ENCODE results near the gene STIM2. TPM values are rescaled to one million over a fixed set of nuclear protein-coding genes. Genes with fewer than 3 reads are reported as not detected.

The STIM2 gene
- total and polyA plus RNA-seq, 2 donors (not counting 3 experiments of a cell fraction or from before 2014, with no cell fraction given): 21.0 to 21.2 TPM

DNA sequence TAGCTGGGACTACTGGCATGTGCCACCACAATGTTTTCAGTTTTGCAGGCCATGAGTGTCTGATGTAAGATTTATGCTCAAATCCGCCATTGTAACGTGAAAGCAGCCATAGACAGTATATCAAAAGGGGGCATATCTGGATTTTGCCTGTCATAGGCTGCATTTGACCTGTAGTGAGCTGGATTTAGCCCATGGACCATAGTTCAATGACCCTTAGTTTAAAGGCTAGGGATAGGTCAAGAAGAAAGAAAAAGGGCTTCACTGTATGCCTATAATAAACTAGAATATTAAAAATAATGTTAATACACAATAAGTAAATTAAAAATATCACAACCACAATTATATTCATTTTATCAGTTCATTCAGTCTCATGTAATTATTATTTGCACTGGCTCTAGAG is 181.8 kb downstream of the STIM2 start:
- H3K27ac ChIP-seq (ENCODE audit: insufficient read depth, low read depth, low read length): no peak overlapping the region
- no peaks in the 10 kb centered on the region for H3K79me2 ChIP-seq (ENCODE audit: control insufficient read depth, insufficient read depth, low read length)
- no peak overlapping the region for H2AFZ ChIP-seq (ENCODE audit: low read depth, low read length)
- H4K20me1 ChIP-seq (replicated peaks; ENCODE audit: control insufficient read depth, extremely low read depth, insufficient read depth, low read length): no peaks in the 10 kb centered on the region
- H3K4me3 ChIP-seq (replicated peaks in 1 of 3; ENCODE audit: insufficient read depth in 1 of 3, low read depth in 1 of 3, low read length in 3 of 3): no peak overlapping the region
- no peak overlapping the region for H3K4me2 ChIP-seq (ENCODE audit: insufficient read depth, low read length)
- H3K9ac ChIP-seq (replicated peaks; ENCODE audit: extremely low read depth, insufficient read depth, low read length): no peak overlapping the region
- no peaks in the 10 kb centered on the region for H3K4me1 ChIP-seq (ENCODE audit: control insufficient read depth, extremely low read depth, insufficient read depth, low read length)
- TF ChIP-seq JUN (IDR thresholded peaks at IDR 0.05; ENCODE audit: borderline replicate concordance, insufficient read depth, insufficient read length, low read depth) (no peak), POLR2AphosphoS5 (IDR thresholded peaks at IDR 0.05; ENCODE audit: insufficient read depth, low read depth, low read length) (no peak), GATA2 (IDR thresholded peaks at IDR 0.05; ENCODE audit: insufficient read depth, insufficient read length, low read depth, low read length) (no peak), EZH2 (IDR thresholded peaks at IDR 0.05; ENCODE audit: borderline replicate concordance, low read depth, low read length, severe bottlenecking) (no peak), POLR2A (IDR thresholded peaks at IDR 0.05; ENCODE audit: low read depth, low read length) (no peak), CTCF (IDR thresholded peaks at IDR 0.05; ENCODE audit: extremely low read depth in 1 of 2, insufficient read depth in 1 of 2, low read depth in 1 of 2, low read length in 2 of 2) (no peak), FOS (IDR thresholded peaks at IDR 0.05; ENCODE audit: borderline replicate concordance, insufficient read depth, low read length) (no peak), MYC (IDR thresholded peaks at IDR 0.05; ENCODE audit: low read depth, low read length) (no peak), MAX (IDR thresholded peaks at IDR 0.05; ENCODE audit: insufficient read depth, insufficient read length) (no peak)
- H3K9me3 ChIP-seq (replicated peaks; ENCODE audit: control insufficient read depth, insufficient read depth, low read length): no peaks in the 10 kb centered on the region
- ChIA-PET POLR2A (no interaction called here), CTCF (no interaction called here)
- dilution Hi-C loops (cut with MboI; ENCODE audit: extremely low pct_ligation_motif_present, low sequenced_read_pairs) (no loop called here), intact Hi-C loops (cut with micrococcal nuclease) (no loop called here)
- FAIRE-seq: no peak
- H3K36me3 ChIP-seq (ENCODE audit: control insufficient read depth in 2 of 2, extremely low read depth in 1 of 2, insufficient read depth in 2 of 2, low read length in 2 of 2): no peaks in the 10 kb centered on the region
- no peaks in the 10 kb centered on the region for H3K9me1 ChIP-seq (replicated peaks; ENCODE audit: control insufficient read depth, extremely low read depth, insufficient read depth, low read length)
- no TSS peak for BruUV-seq (replicated peaks)
- H3K27me3 ChIP-seq (ENCODE audit: control insufficient read depth in 2 of 2, insufficient read depth in 2 of 2, low read length in 2 of 2): peaks cover 4 to 10% of the 10 kb centered on the region in 2 experiments
- no peak for DNase-seq (ENCODE audit: low read depth, low spot score)

Data from endothelial cell of umbilical vein (primary cell).